ENCODE results near the gene UBE2J2. TPM values are rescaled to one million over a fixed set of nuclear protein-coding genes. Genes with fewer than 3 reads are reported as not detected.

UBE2J2 gene
- total and polyA plus RNA-seq, 2 donors, result 34.7 to 67.1 TPM

- H3K36me3 ChIP-seq (ENCODE audit: control insufficient read depth in 2 of 2, insufficient read depth in 2 of 2, low read length in 1 of 2), result no peaks in the 10 kb centered on the region
- no peaks in the 10 kb centered on the region for H3K9me3 ChIP-seq (ENCODE audit: control insufficient read depth in 2 of 2, insufficient read depth in 1 of 2, low read length in 1 of 2)
- H3K27ac ChIP-seq (ENCODE audit: low read depth in 1 of 2, low read length in 1 of 2), result no peak overlapping the region
- H3K27me3 ChIP-seq (ENCODE audit: control insufficient read depth in 2 of 2, insufficient read depth in 1 of 2, low read length in 1 of 2), result peaks cover 34 to 87% of the 10 kb centered on the region in 2 donors
- whole genome bisulfite sequencing, result 7% methylated on average over 38 of the region's 38 CpGs
- no peak overlapping the region for H3K4me3 ChIP-seq (ENCODE audit: low read length in 2 of 2)
- H3K4me1 ChIP-seq (ENCODE audit: control insufficient read depth in 2 of 2, insufficient read depth in 2 of 2, low read length in 2 of 2), result peaks cover 17 to 44% of the 10 kb centered on the region in 2 donors
- DNase-seq (ENCODE audit: low read depth in 6 of 9, low spot score in 9 of 9), result peak in 1 of 9 donors; percentile 51
Measured at GRCh38 chr1:1208713-1209433, 64.8 kb downstream of the UBE2J2 start.

GRCh38 chr1:1207571-1207892 is 66.1 kb downstream of the UBE2J2 start:
- no peak for DNase-seq (ENCODE audit: low read depth in 6 of 9, low spot score in 9 of 9)
- Histone ChIP-seq H3K9me3 (ENCODE audit: control insufficient read depth in 2 of 2, insufficient read depth in 1 of 2, low read length in 1 of 2) (no peaks in the 10 kb centered on the region), H3K27ac (ENCODE audit: low read depth in 1 of 2, low read length in 1 of 2) (no peak overlapping the region), H3K36me3 (ENCODE audit: control insufficient read depth in 2 of 2, insufficient read depth in 2 of 2, low read length in 1 of 2) (no peaks in the 10 kb centered on the region), H3K4me3 (ENCODE audit: low read length in 2 of 2) (no peak overlapping the region), H3K4me1 (ENCODE audit: control insufficient read depth in 2 of 2, insufficient read depth in 2 of 2, low read length in 2 of 2) (peaks cover 5 to 31% of the 10 kb centered on the region in 2 donors), H3K27me3 (ENCODE audit: control insufficient read depth in 2 of 2, insufficient read depth in 1 of 2, low read length in 1 of 2) (peaks cover 39 to 85% of the 10 kb centered on the region in 2 donors)
- WGBS, result 68% methylated on average over 11 of the region's 11 CpGs

- no peak for DNase-seq (ENCODE audit: low read depth in 6 of 9, low spot score in 9 of 9)
- H3K4me1 ChIP-seq (ENCODE audit: control insufficient read depth in 2 of 2, insufficient read depth in 2 of 2, low read length in 2 of 2), result peaks cover 5 to 30% of the 10 kb centered on the region in 2 donors
- H3K27me3 ChIP-seq (ENCODE audit: control insufficient read depth in 2 of 2, insufficient read depth in 1 of 2, low read length in 1 of 2), result peaks cover 39 to 83% of the 10 kb centered on the region in 2 donors
- 69% methylated on average over 19 of the region's 19 CpGs for WGBS
- no peaks in the 10 kb centered on the region for H3K36me3 ChIP-seq (ENCODE audit: control insufficient read depth in 2 of 2, insufficient read depth in 2 of 2, low read length in 1 of 2)
- H3K9me3 ChIP-seq (ENCODE audit: control insufficient read depth in 2 of 2, insufficient read depth in 1 of 2, low read length in 1 of 2), result no peaks in the 10 kb centered on the region
- H3K27ac ChIP-seq (ENCODE audit: low read depth in 1 of 2, low read length in 1 of 2), result no peak overlapping the region
- H3K4me3 ChIP-seq (ENCODE audit: low read length in 2 of 2), result no peak overlapping the region
Measured at GRCh38 chr1:1206966-1207531, 66.6 kb downstream of the UBE2J2 start.

- H3K4me1 ChIP-seq (ENCODE audit: control insufficient read depth in 2 of 2, insufficient read depth in 2 of 2, low read length in 2 of 2), result peaks cover 5 to 26% of the 10 kb centered on the region in 2 donors
- H3K36me3 ChIP-seq (ENCODE audit: control insufficient read depth in 2 of 2, insufficient read depth in 2 of 2, low read length in 1 of 2), result no peaks in the 10 kb centered on the region
- peak within 1 kb of the TSS in 1 of 2 donors; percentile 0 for H3K4me3 ChIP-seq (ENCODE audit: low read length in 2 of 2)
- WGBS, result 8% methylated on average over 49 of the region's 49 CpGs
- no peak within 1 kb of the TSS for H3K27ac ChIP-seq (ENCODE audit: low read depth in 1 of 2, low read length in 1 of 2)
- no peak for DNase-seq (ENCODE audit: low read depth in 6 of 9, low spot score in 9 of 9)
- H3K9me3 ChIP-seq (ENCODE audit: control insufficient read depth in 2 of 2, insufficient read depth in 1 of 2, low read length in 1 of 2), result no peaks in the 10 kb centered on the region
- peaks cover 37 to 83% of the 10 kb centered on the region in 2 donors for H3K27me3 ChIP-seq (ENCODE audit: control insufficient read depth in 2 of 2, insufficient read depth in 1 of 2, low read length in 1 of 2)
Measured at GRCh38 chr1:1206376-1206965, 67.2 kb downstream of the UBE2J2 start, which contains the start of gene TNFRSF18. Gene TNFRSF18 (minus strand): TSS chr1:1206592. CDS start chr1:1206571, 21 bp downstream.

- no peak for DNase-seq (ENCODE audit: low read depth in 6 of 9, low spot score in 9 of 9)
- no peaks in the 10 kb centered on the region for H3K36me3 ChIP-seq (ENCODE audit: control insufficient read depth in 2 of 2, insufficient read depth in 2 of 2, low read length in 1 of 2)
- H3K27ac ChIP-seq (ENCODE audit: low read depth in 1 of 2, low read length in 1 of 2), result no peak overlapping the region
- peaks cover 8 to 26% of the 10 kb centered on the region in 2 donors for H3K4me1 ChIP-seq (ENCODE audit: control insufficient read depth in 2 of 2, insufficient read depth in 2 of 2, low read length in 2 of 2)
- no peaks in the 10 kb centered on the region for H3K9me3 ChIP-seq (ENCODE audit: control insufficient read depth in 2 of 2, insufficient read depth in 1 of 2, low read length in 1 of 2)
- peaks cover 43 to 84% of the 10 kb centered on the region in 2 donors for H3K27me3 ChIP-seq (ENCODE audit: control insufficient read depth in 2 of 2, insufficient read depth in 1 of 2, low read length in 1 of 2)
- WGBS, result 15% methylated on average over 31 of the region's 31 CpGs
- peak overlapping the region in 1 of 2 donors; percentile 0 for H3K4me3 ChIP-seq (ENCODE audit: low read length in 2 of 2)
Measured at GRCh38 chr1:1205769-1206375, 67.8 kb downstream of the UBE2J2 start.

- 91% methylated on average over 19 of the region's 19 CpGs for WGBS
- H3K4me3 ChIP-seq (ENCODE audit: low read length in 2 of 2), result no peak overlapping the region
- H3K36me3 ChIP-seq (ENCODE audit: control insufficient read depth in 2 of 2, insufficient read depth in 2 of 2, low read length in 1 of 2), result no peaks in the 10 kb centered on the region
- H3K27me3 ChIP-seq (ENCODE audit: control insufficient read depth in 2 of 2, insufficient read depth in 1 of 2, low read length in 1 of 2), result peaks cover 50 to 84% of the 10 kb centered on the region in 2 donors
- no peak for DNase-seq (ENCODE audit: low read depth in 6 of 9, low spot score in 9 of 9)
- H3K4me1 ChIP-seq (ENCODE audit: control insufficient read depth in 2 of 2, insufficient read depth in 2 of 2, low read length in 2 of 2), result peaks cover 8 to 29% of the 10 kb centered on the region in 2 donors
- H3K27ac ChIP-seq (ENCODE audit: low read depth in 1 of 2, low read length in 1 of 2), result no peak overlapping the region
- peaks cover 0 to 1% of the 10 kb centered on the region in 2 donors for H3K9me3 ChIP-seq (ENCODE audit: control insufficient read depth in 2 of 2, insufficient read depth in 1 of 2, low read length in 1 of 2)
Measured at GRCh38 chr1:1204998-1205768, 68.5 kb downstream of the UBE2J2 start.

- DNase-seq (ENCODE audit: low read depth in 6 of 9, low spot score in 9 of 9), result no peak
- Histone ChIP-seq H3K9me3 (ENCODE audit: control insufficient read depth in 2 of 2, insufficient read depth in 1 of 2, low read length in 1 of 2) (peaks cover 0 to 1% of the 10 kb centered on the region in 2 donors), H3K4me3 (ENCODE audit: low read length in 2 of 2) (no peak overlapping the region), H3K36me3 (ENCODE audit: control insufficient read depth in 2 of 2, insufficient read depth in 2 of 2, low read length in 1 of 2) (no peaks in the 10 kb centered on the region), H3K27ac (ENCODE audit: low read depth in 1 of 2, low read length in 1 of 2) (no peak overlapping the region), H3K4me1 (ENCODE audit: control insufficient read depth in 2 of 2, insufficient read depth in 2 of 2, low read length in 2 of 2) (peaks cover 8 to 26% of the 10 kb centered on the region in 2 donors), H3K27me3 (ENCODE audit: control insufficient read depth in 2 of 2, insufficient read depth in 1 of 2, low read length in 1 of 2) (peaks cover 55 to 85% of the 10 kb centered on the region in 2 donors)
- 93% methylated on average over 8 of the region's 8 CpGs for WGBS
Measured at GRCh38 chr1:1204425-1204920, 69.2 kb downstream of the UBE2J2 start.
